DND-41 (cell line): ENCODE data around the gene RNF157.

ENCODE experiments used
- CTCF ChIP-seq: IDR thresholded peaks from 2 replicates; pipeline ENCODE4 v1.5.1; 2012; ENCODE audit warnings: borderline replicate concordance, low read length, moderate library complexity, mild to moderate bottlenecking; ENCODE audit not compliant: poor library complexity, severe bottlenecking; ENCODE audit errors: extremely low read depth
- EZH2 ChIP-seq: IDR thresholded peaks from 3 replicates; pipeline ENCODE4 v1.6.1; 2012; ENCODE audit warnings: borderline replicate concordance, low read depth, mild to moderate bottlenecking, moderate library complexity, low read length, inconsistent platforms; ENCODE audit not compliant: severe bottlenecking

- TF ChIP-seq EZH2 (no peak), CTCF (no peak)
These were observed 6.1 kb upstream of the RNF157 start for GRCh38 chr17:76246080-76247066.
